ENCODE data around the gene ATL3.
"Not testable (repeated sequence)": the region's sequence is repeated elsewhere in the genome, so short reads cannot be mapped to it uniquely, and the experiment has no call there.

The ATL3 gene

DNA sequence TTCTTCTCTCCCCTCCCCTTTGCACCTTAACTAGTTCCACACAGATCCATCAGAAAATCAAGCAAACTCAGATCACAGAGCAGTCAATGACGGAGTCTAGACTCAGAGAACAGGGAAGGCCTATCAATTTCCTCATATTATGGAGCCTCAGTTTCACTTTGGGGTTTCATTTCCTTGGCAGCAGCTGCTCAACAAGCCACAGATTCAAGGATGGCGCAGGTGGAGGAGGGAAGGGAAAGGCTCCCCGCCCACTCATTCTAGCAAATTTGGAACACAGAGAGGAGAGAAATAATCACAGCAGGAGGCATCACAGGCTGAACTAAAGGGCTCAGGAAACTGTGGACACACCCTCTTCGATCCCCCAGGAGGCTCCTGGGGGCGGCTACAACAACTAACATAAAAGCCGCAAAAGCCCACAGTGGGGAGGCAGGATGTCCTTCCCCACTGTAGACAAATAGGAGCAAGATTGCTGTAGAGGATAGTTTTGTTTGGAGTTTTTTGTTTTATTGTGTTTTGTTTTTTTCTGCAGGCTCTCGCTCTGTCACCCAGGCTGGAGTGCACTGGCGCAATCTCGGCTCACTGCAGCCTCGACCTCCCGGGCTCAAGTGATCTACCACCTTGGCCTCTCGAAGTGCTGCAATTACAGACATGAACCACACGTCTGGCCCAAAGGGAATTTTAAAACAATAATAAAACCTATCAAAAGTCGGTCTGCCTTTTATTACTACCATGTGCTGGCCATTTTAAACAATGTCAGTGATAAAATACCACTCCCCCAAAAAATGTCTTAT lies 60.4 kb downstream of the ATL3 start:
- Histone ChIP-seq H3K27me3 (peaks cover 30 to 47% (median 41%) of the 10 kb centered on the region in 11 experiments), H3K4me2 (peak overlapping the region; percentile 63 to 90 (median 78))

DNA sequence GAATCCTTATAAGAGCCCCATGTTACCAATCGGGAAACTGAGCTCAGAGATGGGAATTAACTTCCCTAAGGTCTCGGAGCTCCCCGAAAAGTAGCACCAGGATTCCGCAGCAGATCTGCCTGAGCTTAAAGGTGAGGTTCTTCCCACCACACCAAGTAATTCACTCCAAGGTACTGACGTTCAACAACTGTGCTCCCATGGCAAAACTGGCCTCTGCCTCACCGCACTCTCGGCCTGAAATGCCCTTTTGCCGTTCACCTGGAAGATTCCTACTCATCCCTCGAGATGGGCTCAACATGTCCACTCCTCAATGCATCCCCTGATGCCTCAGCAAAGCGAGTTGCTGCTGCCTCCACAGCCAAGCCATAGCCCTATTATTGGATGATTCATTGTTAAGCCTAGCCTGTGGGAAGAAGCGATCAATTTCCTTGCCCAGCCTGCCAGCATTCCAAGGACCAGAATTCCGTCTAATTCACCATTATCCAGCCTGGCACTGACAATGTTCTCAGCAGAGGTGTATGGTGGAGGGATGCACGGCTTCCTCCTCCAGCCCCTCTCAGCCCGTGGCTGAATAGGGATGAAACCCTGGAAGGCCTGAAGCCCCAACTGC lies 61.1 kb downstream of the ATL3 start:
- no peaks in the 10 kb centered on the region for H3K36me3 ChIP-seq
- no peak for TF ChIP-seq Cebpa-rat (IDR thresholded peaks at IDR 0.05)
- H4K20me1 ChIP-seq = peaks cover 0 to 7% (median 0%) of the 10 kb centered on the region in 11 experiments; a peak in 3 of 22 replicates
- H3K27me3 ChIP-seq = peaks cover 30 to 42% (median 35%) of the 10 kb centered on the region in 11 experiments
- H3K4me1 ChIP-seq = peaks cover 32 to 53% (median 39%) of the 10 kb centered on the region in 10 experiments
- H3K4me2 ChIP-seq = peak overlapping the region; percentile 63 to 90 (median 78)
- H3K9me3 ChIP-seq (replicated peaks in 1 of 11) = no peaks in the 10 kb centered on the region
- peak overlapping the region in 1 of 11 experiments; percentile 16; a peak in 1 of 22 replicates for H3K9ac ChIP-seq
- H3K4me3 ChIP-seq = no peak overlapping the region
- peak overlapping the region in 4 of 11 experiments; percentile 7 to 48 (median 24); a peak in 4 of 22 replicates for H3K27ac ChIP-seq

More for the DNA sequence above, 60.4 kb downstream of the ATL3 start:
- Histone ChIP-seq H3K27ac (peak overlapping the region in 4 of 11 experiments; percentile 7 to 48 (median 24); a peak in 6 of 22 replicates), H3K36me3 (no peaks in the 10 kb centered on the region), H3K9me3 (replicated peaks in 1 of 11) (no peaks in the 10 kb centered on the region), H3K4me3 (peak overlapping the region in 3 of 10 experiments; percentile 10 to 28 (median 13); a peak in 4 of 20 replicates), H3K4me1 (peaks cover 32 to 53% (median 39%) of the 10 kb centered on the region in 10 experiments), H3K9ac (peak overlapping the region in 3 of 11 experiments; percentile 16 to 24 (median 18); a peak in 1 of 22 replicates), H4K20me1 (peaks cover 0 to 7% (median 0%) of the 10 kb centered on the region in 11 experiments; a peak in 3 of 22 replicates)
- no peak for TF ChIP-seq Cebpa-rat (IDR thresholded peaks at IDR 0.05)

DNA sequence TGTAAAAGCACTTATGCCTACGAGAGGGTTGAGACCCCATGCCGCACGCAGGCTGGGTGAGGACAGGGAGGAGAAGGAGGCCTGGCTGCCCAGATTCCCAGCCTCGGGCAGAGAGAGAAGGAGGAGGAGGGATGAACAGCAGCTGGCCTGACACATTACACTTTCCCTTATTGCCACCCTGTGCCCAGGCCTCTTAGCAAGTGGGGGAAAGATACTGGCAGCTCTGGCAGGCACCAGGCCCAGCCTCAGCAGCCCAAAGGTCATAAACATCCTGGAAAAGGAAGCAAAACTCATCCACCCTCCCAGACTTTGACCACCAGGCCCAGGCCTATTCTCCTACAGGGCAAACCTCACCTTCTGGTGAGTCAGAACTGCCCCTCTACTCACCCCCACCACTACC lies 61.6 kb downstream of the ATL3 start:
- Histone ChIP-seq H3K36me3 (no peaks in the 10 kb centered on the region), H4K20me1 (peaks cover 0 to 7% (median 0%) of the 10 kb centered on the region in 11 experiments; a peak in 3 of 22 replicates), H3K9ac (no peak overlapping the region; a peak in 1 of 22 replicates), H3K27ac (peak overlapping the region in 1 of 11 experiments; percentile 48; a peak in 1 of 22 replicates), H3K4me1 (peaks cover 32 to 51% (median 38%) of the 10 kb centered on the region in 10 experiments), H3K27me3 (peaks cover 27 to 38% (median 32%) of the 10 kb centered on the region in 11 experiments), H3K4me2 (peak overlapping the region in 10 of 11 experiments; percentile 63 to 90 (median 80); a peak in 18 of 22 replicates), H3K9me3 (replicated peaks in 1 of 11) (no peaks in the 10 kb centered on the region), H3K4me3 (no peak overlapping the region)
- TF ChIP-seq Cebpa-rat (IDR thresholded peaks at IDR 0.05) = no peak

DNA sequence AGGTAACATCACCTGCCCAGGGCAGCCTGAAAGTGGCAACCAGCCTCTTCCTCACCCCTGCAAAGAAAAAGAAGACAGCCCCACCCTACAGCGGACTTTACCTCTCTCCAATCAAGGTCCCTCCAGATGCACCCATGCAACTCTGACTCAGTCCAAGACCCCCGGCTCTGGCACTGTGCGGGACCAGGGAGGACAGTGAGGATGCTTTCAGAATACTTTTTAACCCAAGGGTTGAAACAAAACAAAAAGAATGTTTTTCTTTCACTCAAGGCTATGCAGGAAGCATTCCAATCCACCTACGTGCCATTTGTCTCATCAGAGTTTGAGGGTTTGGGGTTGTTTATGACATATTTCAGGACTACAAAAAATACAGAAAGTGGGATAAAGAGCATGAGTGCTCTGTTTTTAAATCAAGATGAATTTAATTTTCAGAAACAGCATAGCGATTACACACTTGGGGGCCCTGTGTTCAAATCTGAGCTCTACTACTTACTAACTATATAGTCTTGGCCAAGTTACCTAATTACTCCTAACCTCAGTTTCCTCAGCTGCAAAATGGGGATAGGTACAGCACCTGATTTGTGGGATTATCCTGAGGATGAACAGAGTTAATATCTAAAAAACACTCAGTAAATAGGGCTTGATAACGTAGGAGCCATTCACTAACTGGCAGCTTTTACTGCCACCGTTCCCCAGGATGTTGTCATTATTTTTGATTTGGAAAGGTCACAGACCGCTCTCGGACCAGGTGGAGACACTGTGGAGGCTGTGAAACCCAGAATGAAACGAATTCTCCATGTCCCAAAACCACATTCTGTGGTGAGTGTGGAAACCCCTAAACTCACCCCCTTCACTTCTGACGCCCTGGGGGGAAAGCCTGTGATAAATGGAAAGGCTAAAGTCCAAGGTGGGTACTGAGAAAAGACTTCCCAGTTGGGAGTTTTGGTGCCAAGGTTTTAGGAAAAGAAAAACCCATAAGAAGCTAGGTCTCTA lies 62.5 kb downstream of the ATL3 start:
- H3K36me3 ChIP-seq = no peaks in the 10 kb centered on the region
- no peak overlapping the region for H3K9ac ChIP-seq
- peak overlapping the region in 5 of 11 experiments; percentile 76 to 90 (median 78); a peak in 7 of 22 replicates for H3K4me2 ChIP-seq
- H4K20me1 ChIP-seq = peaks cover 0 to 6% (median 0%) of the 10 kb centered on the region in 11 experiments; a peak in 3 of 22 replicates
- TF ChIP-seq Cebpa-rat (IDR thresholded peaks at IDR 0.05) = no peak
- H3K27me3 ChIP-seq = peaks cover 18 to 29% (median 23%) of the 10 kb centered on the region in 11 experiments
- H3K4me1 ChIP-seq = peaks cover 23 to 42% (median 32%) of the 10 kb centered on the region in 10 experiments
- no peak overlapping the region for H3K4me3 ChIP-seq
- no peaks in the 10 kb centered on the region for H3K9me3 ChIP-seq (replicated peaks in 1 of 11)
- H3K27ac ChIP-seq = 0 out of 22 replicates have a peak overlapping the region, but pooled peaks of 1 of the 11 experiments have one; percentile 4

DNA sequence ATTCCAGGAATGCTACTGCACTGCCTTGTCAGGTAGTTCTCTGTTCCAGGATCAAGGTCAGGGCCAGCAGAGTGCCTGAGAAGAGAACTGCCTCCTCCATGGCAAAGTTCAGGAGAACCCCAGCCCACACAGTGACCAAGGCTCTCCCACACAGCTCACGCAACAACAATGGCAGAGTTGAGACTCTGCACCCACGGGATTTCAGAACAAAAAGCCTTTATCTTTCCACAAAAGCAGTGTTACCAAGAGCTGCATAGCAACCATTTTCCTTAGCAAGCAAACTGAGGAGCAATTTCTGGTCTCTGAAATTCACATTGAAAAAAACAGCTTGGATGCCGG lies 68.0 kb downstream of the ATL3 start:
- Histone ChIP-seq H3K27me3 (no peaks in the 10 kb centered on the region), H3K9me3 (replicated peaks in 1 of 11) (no peaks in the 10 kb centered on the region), H3K27ac (no peak overlapping the region), H3K36me3 (no peaks in the 10 kb centered on the region), H3K4me2 (peak overlapping the region in 1 of 11 experiments; percentile 14; a peak in 1 of 22 replicates), H4K20me1 (no peaks in the 10 kb centered on the region), H3K4me1 (no peaks in the 10 kb centered on the region; a peak in 1 of 20 replicates), H3K4me3 (no peak overlapping the region), H3K9ac (no peak overlapping the region)
- no peak for TF ChIP-seq Cebpa-rat (IDR thresholded peaks at IDR 0.05)

DNA sequence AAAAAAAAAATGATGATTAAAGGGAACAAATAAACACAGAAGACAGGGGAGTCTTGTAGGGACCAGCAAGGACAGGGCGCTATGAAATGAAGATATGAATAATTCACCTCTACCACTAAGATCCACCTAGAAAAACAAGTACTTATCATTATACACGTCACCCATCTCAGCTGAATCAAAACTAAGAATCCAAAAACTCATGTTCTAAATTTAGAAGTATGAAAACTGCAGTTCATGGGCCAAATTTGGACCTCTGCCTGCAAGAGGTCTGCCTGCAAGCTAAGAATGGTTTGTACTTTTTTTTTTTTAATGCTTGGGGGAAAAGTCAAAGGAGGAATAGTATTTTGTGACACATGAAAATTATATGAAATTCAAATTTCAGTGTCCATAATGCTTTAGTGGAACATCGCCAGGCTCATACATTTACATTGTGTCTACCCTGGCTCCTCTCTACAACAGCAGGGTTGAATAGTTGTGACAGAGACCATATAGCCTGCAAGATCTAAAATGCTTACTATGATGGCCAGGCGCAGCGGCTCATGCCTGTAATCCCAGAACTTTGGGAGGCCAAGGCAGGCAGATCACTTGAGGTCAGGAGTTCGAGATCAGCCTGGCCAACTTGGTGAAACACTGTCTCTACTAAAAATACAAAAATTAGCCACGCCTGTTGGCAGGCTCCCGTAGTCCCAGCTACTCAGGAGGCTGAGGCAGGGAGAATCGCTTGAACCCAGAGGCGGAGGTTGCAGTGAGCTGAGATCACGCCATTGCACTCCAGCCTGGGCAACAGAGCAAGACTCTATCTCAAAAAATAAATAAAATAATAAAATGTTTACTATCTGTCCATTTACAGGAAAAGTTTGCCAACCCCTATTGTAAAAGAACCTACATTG lies 68.6 kb downstream of the ATL3 start:
- H3K9ac ChIP-seq; H3K9me3 ChIP-seq (replicated peaks in 1 of 11); H4K20me1 ChIP-seq; H3K27ac ChIP-seq; H3K27me3 ChIP-seq; H3K36me3 ChIP-seq; H3K4me3 ChIP-seq; H3K4me1 ChIP-seq: not testable (repeated sequence)
- peak overlapping the region in 1 of 11 experiments; percentile 14; a peak in 1 of 22 replicates for H3K4me2 ChIP-seq

DNA sequence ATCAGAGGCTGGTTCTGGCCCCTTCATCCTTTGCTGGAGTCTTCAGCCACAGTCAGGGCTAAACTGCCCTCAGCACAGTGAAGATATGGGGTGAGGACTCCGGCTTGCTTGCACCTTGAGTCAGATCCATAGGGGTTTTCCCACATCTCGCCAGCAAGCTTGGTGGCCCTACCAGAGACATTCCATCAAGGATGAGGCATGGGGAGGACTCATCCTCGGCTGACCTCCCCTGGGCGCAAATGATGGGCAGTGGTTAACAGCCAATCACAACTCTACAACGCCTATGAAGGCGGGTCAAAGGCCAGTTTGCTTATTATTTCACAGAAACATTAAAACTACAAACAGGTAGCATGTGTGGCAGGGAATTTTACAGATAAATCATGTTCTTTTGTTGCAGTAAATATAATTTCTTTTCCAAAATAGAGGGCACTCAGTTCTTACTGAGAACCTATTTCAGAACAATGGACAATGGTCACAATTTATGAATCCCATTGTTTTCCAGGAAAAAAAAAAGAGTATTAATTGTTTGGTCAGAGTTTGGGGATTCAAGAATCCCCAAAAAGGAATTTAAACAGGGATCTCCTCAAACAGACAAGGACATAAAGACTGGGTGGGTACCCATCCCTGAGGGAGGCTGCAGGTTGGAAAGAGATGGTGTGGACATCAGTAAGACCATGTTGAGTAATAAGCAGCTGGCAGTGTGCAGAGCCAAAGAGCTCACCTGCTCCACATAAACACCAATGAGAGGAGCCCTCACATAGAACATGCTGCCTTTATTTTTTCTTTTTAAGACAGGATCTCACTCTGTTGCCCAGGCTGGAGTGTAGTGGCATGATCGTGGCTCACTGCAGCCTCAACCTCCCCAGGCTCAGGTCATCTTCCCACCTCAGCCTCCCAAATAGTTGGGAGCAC lies 71.7 kb downstream of the ATL3 start:
- Histone ChIP-seq H3K36me3 (no peaks in the 10 kb centered on the region), H3K4me1 (no peaks in the 10 kb centered on the region; a peak in 1 of 20 replicates), H4K20me1 (no peaks in the 10 kb centered on the region), H3K9ac (no peak overlapping the region), H3K27me3 (no peaks in the 10 kb centered on the region), H3K9me3 (replicated peaks in 1 of 11) (peaks cover 0 to 4% (median 0%) of the 10 kb centered on the region in 11 experiments; a peak in 1 of 22 replicates), H3K4me2 (no peak overlapping the region), H3K4me3 (no peak overlapping the region), H3K27ac (no peak overlapping the region)
- TF ChIP-seq Cebpa-rat (IDR thresholded peaks at IDR 0.05) = no peak
